ENCODE results near the gene ADAMTS2.

ADAMTS2 gene

GRCh38 chr5:179343021-179343718 is 2.1 kb downstream of the ADAMTS2 start:
- POLR2A ChIA-PET: interaction anchor here (0.7 to 0.9 kb wide), 3 partner anchors 10 to 61 kb away, joined by 3 to 4 read pairs (median 3); no protein-coding TSS in a partner anchor
- no peak for TF ChIP-seq CTCF (IDR thresholded peaks at IDR 0.05; ENCODE audit: insufficient read depth, low read length, missing control alignments)
- H3K4me3 ChIP-seq (ENCODE audit: low read depth, low read length): peak overlapping the region; percentile 78
- CTCF ChIA-PET: interaction anchor here (0.8 to 3.9 kb wide), 17 partner anchors 8 to 176 kb away, joined by 3 to 48 read pairs (median 5); no protein-coding TSS in a partner anchor
- no peak for DNase-seq (ENCODE audit: low read depth, low spot score)

GRCh38 chr5:179342577-179342976 is 2.7 kb downstream of the ADAMTS2 start:
- no peak for DNase-seq (ENCODE audit: low read depth, low spot score)
- H3K4me3 ChIP-seq (ENCODE audit: low read depth, low read length): peak overlapping the region; percentile 78
- peak; percentile 54 for TF ChIP-seq CTCF (IDR thresholded peaks at IDR 0.05; ENCODE audit: insufficient read depth, low read length, missing control alignments)
- ChIA-PET POLR2A (interaction anchor here (0.9 kb wide), 1 partner anchor 9 kb away, joined by 3 read pairs; no protein-coding TSS in a partner anchor), CTCF (interaction anchor here (0.8 to 3.9 kb wide), 6 partner anchors 25 to 175 kb away, joined by 3 to 48 read pairs (median 7); no protein-coding TSS in a partner anchor)

GRCh38 chr5:179340465-179340864 is 4.8 kb downstream of the ADAMTS2 start:
- ChIA-PET POLR2A (no interaction called here), CTCF (no interaction called here)
- no peak for TF ChIP-seq CTCF (IDR thresholded peaks at IDR 0.05; ENCODE audit: insufficient read depth, low read length, missing control alignments)
- no peak overlapping the region for H3K4me3 ChIP-seq (ENCODE audit: low read depth, low read length)
- DNase-seq (ENCODE audit: low read depth, low spot score): no peak

- no peak for DNase-seq (ENCODE audit: low read depth, low spot score)
- CTCF ChIA-PET: no interaction called here
- POLR2A ChIA-PET: no interaction called here
- TF ChIP-seq CTCF (IDR thresholded peaks at IDR 0.05; ENCODE audit: insufficient read depth, low read length, missing control alignments): no peak
- no peak overlapping the region for H3K4me3 ChIP-seq (ENCODE audit: low read depth, low read length)
Observed at GRCh38 chr5:179339996-179340395, 5.3 kb downstream of the ADAMTS2 start.

GRCh38 chr5:179339081-179339480 is 6.2 kb downstream of the ADAMTS2 start:
- POLR2A ChIA-PET: no interaction called here
- no peak for DNase-seq (ENCODE audit: low read depth, low spot score)
- CTCF ChIA-PET: no interaction called here
- no peak for TF ChIP-seq CTCF (IDR thresholded peaks at IDR 0.05; ENCODE audit: insufficient read depth, low read length, missing control alignments)
- H3K4me3 ChIP-seq (ENCODE audit: low read depth, low read length): no peak overlapping the region

- ChIA-PET CTCF (interaction anchor here (1.3 kb wide), 1 partner anchor 11 kb away, joined by 3 read pairs; no protein-coding TSS in a partner anchor), POLR2A (no interaction called here)
- no peak for DNase-seq (ENCODE audit: low read depth, low spot score)
- no peak overlapping the region for H3K4me3 ChIP-seq (ENCODE audit: low read depth, low read length)
- no peak for TF ChIP-seq CTCF (IDR thresholded peaks at IDR 0.05; ENCODE audit: insufficient read depth, low read length, missing control alignments)
Observed at GRCh38 chr5:179337796-179338676, 7.2 kb downstream of the ADAMTS2 start.
